Choroid plexus epithelial cell (primary cell): Measurements from ENCODE around the gene FBLN2.

Experiments used
- DNase-seq: peaks from one replicate; pipeline ENCODE4 v3.0.0-alpha.2; 2010; ENCODE audit warnings: low read depth
- H3K4me3 ChIP-seq: 2 replicates; pipeline ENCODE4 v1.5.1; 2011; ENCODE audit warnings: low read depth, mild to moderate bottlenecking, control low read depth, low read length, moderate library complexity
- CTCF ChIP-seq: conservative IDR thresholded peaks from 2 replicates; pipeline ENCODE4 v1.5.1; 2011; ENCODE audit warnings: low read depth, mild to moderate bottlenecking, control low read depth, inconsistent platforms, low read length, moderate library complexity

The FBLN2 gene

GRCh38 chr3:13550791-13551360, 2.0 kb downstream of the FBLN2 start:
- DNase-seq = no peak
- no peak overlapping the region for H3K4me3 ChIP-seq
- TF ChIP-seq CTCF = no peak

- H3K4me3 ChIP-seq = no peak overlapping the region
- TF ChIP-seq CTCF = no peak
- no peak for DNase-seq
Observed at GRCh38 chr3:13552857-13553652, 4.1 kb downstream of the FBLN2 start.

GRCh38 chr3:13553686-13554085, 4.8 kb downstream of the FBLN2 start:
- DNase-seq = no peak
- no peak for TF ChIP-seq CTCF
- no peak overlapping the region for H3K4me3 ChIP-seq

GRCh38 chr3:13555753-13556152, 6.8 kb downstream of the FBLN2 start:
- H3K4me3 ChIP-seq = no peak overlapping the region
- TF ChIP-seq CTCF = no peak
- DNase-seq = no peak

GRCh38 chr3:13556207-13556606, 7.3 kb downstream of the FBLN2 start:
- no peak overlapping the region for H3K4me3 ChIP-seq
- no peak for TF ChIP-seq CTCF
- DNase-seq = peak; percentile 28

GRCh38 chr3:13556917-13557316, 8.0 kb downstream of the FBLN2 start:
- H3K4me3 ChIP-seq = no peak overlapping the region
- no peak for TF ChIP-seq CTCF
- DNase-seq = no peak

- no peak overlapping the region for H3K4me3 ChIP-seq
- no peak for DNase-seq
- no peak for TF ChIP-seq CTCF
Observed at GRCh38 chr3:13557417-13557816, 8.5 kb downstream of the FBLN2 start.
